ENCODE data around the gene XYLT1. TPM values are rescaled to one million over a fixed set of nuclear protein-coding genes. Genes with fewer than 3 reads are reported as not detected.

XYLT1 gene
- polyA plus RNA-seq, 1 donor from 2014 or later: 3.3 TPM

DNA sequence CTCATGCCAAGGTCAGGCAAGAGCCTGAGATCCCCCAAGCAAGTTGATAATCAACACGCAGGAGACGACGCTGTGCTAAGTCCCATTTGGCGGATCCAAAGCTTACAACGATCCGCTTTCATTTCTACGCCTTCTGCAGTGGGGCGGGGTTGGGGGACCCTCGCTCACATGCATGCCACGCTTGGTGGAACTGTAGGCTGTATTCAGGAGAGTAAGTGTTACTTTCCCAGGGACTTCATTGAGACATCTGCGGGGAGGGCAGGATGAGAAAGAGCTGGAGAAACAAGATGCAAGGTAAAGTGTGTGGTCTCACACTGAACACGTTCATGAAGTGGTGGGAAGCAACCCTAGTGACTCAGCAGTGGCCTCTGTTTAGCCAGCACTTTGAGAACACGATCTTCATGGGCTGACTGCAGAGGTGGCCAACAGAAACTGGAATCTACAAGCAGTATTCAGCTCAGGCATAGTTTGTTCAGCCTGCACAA lies 100.5 kb downstream of the XYLT1 start:
- H3K4me3 ChIP-seq (ENCODE audit: low read length): no peak overlapping the region
- H3K9me2 ChIP-seq (ENCODE audit: insufficient read depth, low read length): no peaks in the 10 kb centered on the region
- H3K9me3 ChIP-seq (ENCODE audit: low read length): no peaks in the 10 kb centered on the region
- no peak overlapping the region for H2AFZ ChIP-seq (ENCODE audit: low read depth, low read length)
- H3K79me2 ChIP-seq (replicated peaks; ENCODE audit: insufficient read depth, low read length): peaks cover 4% of the 10 kb centered on the region
- TF ChIP-seq EP300 (conservative IDR thresholded peaks at IDR 0.05; ENCODE audit: poor library complexity, severe bottlenecking): no peak
- no peak for TF ChIP-seq TAF1 (IDR thresholded peaks at IDR 0.05; ENCODE audit: low read depth)
- no peak for TF ChIP-seq RAD21 (conservative IDR thresholded peaks at IDR 0.05)
- no peak for TF ChIP-seq EZH2 (IDR thresholded peaks at IDR 0.05; ENCODE audit: borderline replicate concordance, insufficient read depth, low read length, poor library complexity, severe bottlenecking)
- no peak for TF ChIP-seq POLR2AphosphoS5 (IDR thresholded peaks at IDR 0.05)
- TF ChIP-seq MXI1 (conservative IDR thresholded peaks at IDR 0.05; ENCODE audit: poor library complexity, severe bottlenecking): no peak
- TF ChIP-seq SMC3 (conservative IDR thresholded peaks at IDR 0.05; ENCODE audit: poor library complexity): no peak
- TF ChIP-seq, protein P1, sequence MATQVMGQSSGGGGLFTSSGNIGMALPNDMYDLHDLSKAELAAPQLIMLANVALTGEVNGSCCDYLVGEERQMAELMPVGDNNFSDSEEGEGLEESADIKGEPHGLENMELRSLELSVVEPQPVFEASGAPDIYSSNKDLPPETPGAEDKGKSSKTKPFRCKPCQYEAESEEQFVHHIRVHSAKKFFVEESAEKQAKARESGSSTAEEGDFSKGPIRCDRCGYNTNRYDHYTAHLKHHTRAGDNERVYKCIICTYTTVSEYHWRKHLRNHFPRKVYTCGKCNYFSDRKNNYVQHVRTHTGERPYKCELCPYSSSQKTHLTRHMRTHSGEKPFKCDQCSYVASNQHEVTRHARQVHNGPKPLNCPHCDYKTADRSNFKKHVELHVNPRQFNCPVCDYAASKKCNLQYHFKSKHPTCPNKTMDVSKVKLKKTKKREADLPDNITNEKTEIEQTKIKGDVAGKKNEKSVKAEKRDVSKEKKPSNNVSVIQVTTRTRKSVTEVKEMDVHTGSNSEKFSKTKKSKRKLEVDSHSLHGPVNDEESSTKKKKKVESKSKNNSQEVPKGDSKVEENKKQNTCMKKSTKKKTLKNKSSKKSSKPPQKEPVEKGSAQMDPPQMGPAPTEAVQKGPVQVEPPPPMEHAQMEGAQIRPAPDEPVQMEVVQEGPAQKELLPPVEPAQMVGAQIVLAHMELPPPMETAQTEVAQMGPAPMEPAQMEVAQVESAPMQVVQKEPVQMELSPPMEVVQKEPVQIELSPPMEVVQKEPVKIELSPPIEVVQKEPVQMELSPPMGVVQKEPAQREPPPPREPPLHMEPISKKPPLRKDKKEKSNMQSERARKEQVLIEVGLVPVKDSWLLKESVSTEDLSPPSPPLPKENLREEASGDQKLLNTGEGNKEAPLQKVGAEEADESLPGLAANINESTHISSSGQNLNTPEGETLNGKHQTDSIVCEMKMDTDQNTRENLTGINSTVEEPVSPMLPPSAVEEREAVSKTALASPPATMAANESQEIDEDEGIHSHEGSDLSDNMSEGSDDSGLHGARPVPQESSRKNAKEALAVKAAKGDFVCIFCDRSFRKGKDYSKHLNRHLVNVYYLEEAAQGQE (IDR thresholded peaks at IDR 0.05; ENCODE audit: borderline replicate concordance): no peak
- TF ChIP-seq, protein P2, sequence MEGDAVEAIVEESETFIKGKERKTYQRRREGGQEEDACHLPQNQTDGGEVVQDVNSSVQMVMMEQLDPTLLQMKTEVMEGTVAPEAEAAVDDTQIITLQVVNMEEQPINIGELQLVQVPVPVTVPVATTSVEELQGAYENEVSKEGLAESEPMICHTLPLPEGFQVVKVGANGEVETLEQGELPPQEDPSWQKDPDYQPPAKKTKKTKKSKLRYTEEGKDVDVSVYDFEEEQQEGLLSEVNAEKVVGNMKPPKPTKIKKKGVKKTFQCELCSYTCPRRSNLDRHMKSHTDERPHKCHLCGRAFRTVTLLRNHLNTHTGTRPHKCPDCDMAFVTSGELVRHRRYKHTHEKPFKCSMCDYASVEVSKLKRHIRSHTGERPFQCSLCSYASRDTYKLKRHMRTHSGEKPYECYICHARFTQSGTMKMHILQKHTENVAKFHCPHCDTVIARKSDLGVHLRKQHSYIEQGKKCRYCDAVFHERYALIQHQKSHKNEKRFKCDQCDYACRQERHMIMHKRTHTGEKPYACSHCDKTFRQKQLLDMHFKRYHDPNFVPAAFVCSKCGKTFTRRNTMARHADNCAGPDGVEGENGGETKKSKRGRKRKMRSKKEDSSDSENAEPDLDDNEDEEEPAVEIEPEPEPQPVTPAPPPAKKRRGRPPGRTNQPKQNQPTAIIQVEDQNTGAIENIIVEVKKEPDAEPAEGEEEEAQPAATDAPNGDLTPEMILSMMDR (IDR thresholded peaks at IDR 0.05; ENCODE audit: poor library complexity, severe bottlenecking): no peak
- no peak overlapping the region for H3K4me2 ChIP-seq (ENCODE audit: low read length)
- H3K27ac ChIP-seq (ENCODE audit: low read length): no peak overlapping the region
- no peaks in the 10 kb centered on the region for H3K27me3 ChIP-seq (ENCODE audit: insufficient read depth, low read depth, low read length)
- H3K36me3 ChIP-seq (ENCODE audit: insufficient read depth, low read length): no peaks in the 10 kb centered on the region
- H4K20me1 ChIP-seq (ENCODE audit: insufficient read depth): no peaks in the 10 kb centered on the region
- H3F3A ChIP-seq (ENCODE audit: insufficient read depth, low read length, poor library complexity, severe bottlenecking): no peaks in the 10 kb centered on the region
- no peak overlapping the region for H3K9ac ChIP-seq (ENCODE audit: low read length)

DNA sequence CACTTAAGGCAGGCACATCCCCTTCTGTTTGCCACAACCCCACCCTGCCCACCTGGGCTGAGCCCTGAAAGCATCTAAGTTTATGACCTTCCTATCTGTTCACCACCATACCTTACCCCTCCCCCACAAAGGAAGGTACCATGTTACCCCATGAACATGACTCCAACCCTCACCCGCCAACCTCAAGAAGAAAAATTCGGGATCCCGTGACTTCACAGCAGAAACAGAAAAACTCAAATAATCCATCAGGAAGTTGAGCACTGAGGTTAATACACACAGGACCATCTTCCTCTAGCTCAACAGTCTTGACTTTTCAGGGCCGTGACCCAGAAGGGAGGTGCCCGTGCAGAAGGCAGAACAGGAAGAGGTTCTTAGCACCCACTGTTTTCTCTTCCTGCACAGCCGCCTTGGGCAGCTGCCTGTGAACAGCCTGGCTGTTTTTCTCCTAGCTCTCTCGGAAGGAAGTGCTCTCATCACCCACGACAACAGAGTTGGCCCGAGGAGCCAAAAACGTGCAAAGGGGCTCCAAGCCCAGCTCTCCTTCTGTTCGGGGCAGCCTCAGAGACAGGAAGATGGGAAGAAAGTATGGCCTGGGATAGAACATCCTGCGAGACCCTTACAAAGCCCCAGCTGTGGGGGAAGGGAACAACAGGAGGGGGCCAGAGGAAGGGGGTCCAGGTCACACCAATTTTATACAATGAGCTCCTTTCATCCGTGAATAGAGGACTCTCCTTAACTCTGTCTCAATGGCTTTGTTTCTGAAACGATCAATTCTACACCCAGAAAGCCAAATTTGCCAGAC lies 101.1 kb downstream of the XYLT1 start:
- Histone ChIP-seq H3K9me2 (ENCODE audit: insufficient read depth, low read length) (no peaks in the 10 kb centered on the region), H3K79me2 (replicated peaks; ENCODE audit: insufficient read depth, low read length) (peaks cover 4% of the 10 kb centered on the region), H3K4me2 (ENCODE audit: low read length) (no peak overlapping the region), H3F3A (ENCODE audit: insufficient read depth, low read length, poor library complexity, severe bottlenecking) (no peaks in the 10 kb centered on the region), H3K27me3 (ENCODE audit: insufficient read depth, low read depth, low read length) (no peaks in the 10 kb centered on the region), H3K9ac (ENCODE audit: low read length) (no peak overlapping the region), H3K36me3 (ENCODE audit: insufficient read depth, low read length) (no peaks in the 10 kb centered on the region), H2AFZ (ENCODE audit: low read depth, low read length) (no peak overlapping the region), H3K4me3 (ENCODE audit: low read length) (no peak overlapping the region), H4K20me1 (ENCODE audit: insufficient read depth) (no peaks in the 10 kb centered on the region), H3K9me3 (ENCODE audit: low read length) (no peaks in the 10 kb centered on the region), H3K27ac (ENCODE audit: low read length) (no peak overlapping the region)
- TF ChIP-seq SMC3 (conservative IDR thresholded peaks at IDR 0.05; ENCODE audit: poor library complexity): no peak
- no peak for TF ChIP-seq RAD21 (conservative IDR thresholded peaks at IDR 0.05)
- TF ChIP-seq TAF1 (IDR thresholded peaks at IDR 0.05; ENCODE audit: low read depth): no peak
- TF ChIP-seq EP300 (conservative IDR thresholded peaks at IDR 0.05; ENCODE audit: poor library complexity, severe bottlenecking): no peak
- TF ChIP-seq EZH2 (IDR thresholded peaks at IDR 0.05; ENCODE audit: borderline replicate concordance, insufficient read depth, low read length, poor library complexity, severe bottlenecking): no peak
- TF ChIP-seq, protein P1 (IDR thresholded peaks at IDR 0.05; ENCODE audit: borderline replicate concordance): no peak
- TF ChIP-seq MXI1 (conservative IDR thresholded peaks at IDR 0.05; ENCODE audit: poor library complexity, severe bottlenecking): no peak
- TF ChIP-seq, protein P2 (IDR thresholded peaks at IDR 0.05; ENCODE audit: poor library complexity, severe bottlenecking): no peak
- TF ChIP-seq POLR2AphosphoS5 (IDR thresholded peaks at IDR 0.05): no peak
